ENCODE data around the gene PLXNC1.

- TF ChIP-seq CTCF (optimal IDR thresholded peaks at IDR 0.05 in 1 of 3, IDR thresholded peaks at IDR 0.05 in 1 of 3, conservative IDR thresholded peaks at IDR 0.05 in 1 of 3; ENCODE audit: extremely low read depth in 1 of 3, insufficient read depth in 2 of 3, low read length in 3 of 3) (no peak), EZH2 (IDR thresholded peaks at IDR 0.05; ENCODE audit: low read length) (no peak)
These were observed 189.8 kb downstream of the PLXNC1 start for GRCh38 chr12:94338006-94338794.
